Cardiac fibroblast (primary cell): ENCODE measurements around the gene R3HDM2.

Source experiments
- DNase-seq, 2 donors: peaks; one replicate each; pipeline versions ENCODE4 v3.0.0 to v3.0.0-alpha.2; 2010; ENCODE audit warnings: low read depth in 2 of 2
- H3K4me3 ChIP-seq, 2 donors: replicated peaks in 1 of 2; 1 replicate in 1 of 2; 2 replicates in 1 of 2; pipeline ENCODE4 v1.5.1; 2011; ENCODE audit warnings: low read depth in 2 of 2, low read length in 2 of 2, mild to moderate bottlenecking in 2 of 2, moderate library complexity in 1 of 2
- TF ChIP-seq, protein P1 (sequence below): IDR thresholded peaks from one replicate; pipeline ENCODE4 v1.5.1; 2011; ENCODE audit warnings: low read depth, mild to moderate bottlenecking, low read length, inconsistent platforms

Gene R3HDM2

DNA sequence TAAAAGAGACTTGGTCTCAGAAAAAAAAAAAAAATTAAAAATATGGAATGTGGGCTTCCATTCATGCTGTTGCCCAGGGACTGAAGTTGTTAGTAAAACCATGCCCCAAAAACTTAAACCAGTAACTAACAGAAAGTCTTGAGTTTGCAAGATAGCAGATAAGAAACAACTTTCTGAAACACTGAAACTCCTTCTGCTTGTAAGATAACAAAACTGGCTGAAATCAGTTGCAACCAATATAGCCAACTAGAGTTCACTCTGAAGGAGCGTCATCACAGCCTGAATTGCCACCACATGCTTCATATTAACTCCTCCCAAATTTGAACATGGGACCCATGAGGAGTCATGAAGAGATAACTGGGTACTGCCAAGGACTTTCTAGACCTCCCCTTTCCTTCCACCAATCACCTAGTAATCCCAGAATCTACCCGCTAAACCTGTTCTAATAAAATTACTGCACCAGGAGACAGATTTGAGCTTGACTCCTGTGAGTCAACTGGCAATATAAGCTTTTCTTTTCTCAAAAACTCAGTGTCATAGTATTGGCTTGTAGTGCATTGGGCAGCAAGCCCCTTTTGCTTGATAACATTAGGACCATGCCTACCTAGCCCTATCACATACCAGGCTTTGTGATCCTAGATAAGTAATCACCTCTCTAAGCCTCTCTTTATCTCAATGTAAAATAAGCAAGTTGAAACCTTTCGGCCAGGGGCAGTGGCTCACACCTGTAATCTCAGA lies 53.6 kb downstream of the R3HDM2 start:
- no peak for DNase-seq
- no peak overlapping the region for H3K4me3 ChIP-seq
- TF ChIP-seq, protein P1, sequence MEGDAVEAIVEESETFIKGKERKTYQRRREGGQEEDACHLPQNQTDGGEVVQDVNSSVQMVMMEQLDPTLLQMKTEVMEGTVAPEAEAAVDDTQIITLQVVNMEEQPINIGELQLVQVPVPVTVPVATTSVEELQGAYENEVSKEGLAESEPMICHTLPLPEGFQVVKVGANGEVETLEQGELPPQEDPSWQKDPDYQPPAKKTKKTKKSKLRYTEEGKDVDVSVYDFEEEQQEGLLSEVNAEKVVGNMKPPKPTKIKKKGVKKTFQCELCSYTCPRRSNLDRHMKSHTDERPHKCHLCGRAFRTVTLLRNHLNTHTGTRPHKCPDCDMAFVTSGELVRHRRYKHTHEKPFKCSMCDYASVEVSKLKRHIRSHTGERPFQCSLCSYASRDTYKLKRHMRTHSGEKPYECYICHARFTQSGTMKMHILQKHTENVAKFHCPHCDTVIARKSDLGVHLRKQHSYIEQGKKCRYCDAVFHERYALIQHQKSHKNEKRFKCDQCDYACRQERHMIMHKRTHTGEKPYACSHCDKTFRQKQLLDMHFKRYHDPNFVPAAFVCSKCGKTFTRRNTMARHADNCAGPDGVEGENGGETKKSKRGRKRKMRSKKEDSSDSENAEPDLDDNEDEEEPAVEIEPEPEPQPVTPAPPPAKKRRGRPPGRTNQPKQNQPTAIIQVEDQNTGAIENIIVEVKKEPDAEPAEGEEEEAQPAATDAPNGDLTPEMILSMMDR = no peak

DNA sequence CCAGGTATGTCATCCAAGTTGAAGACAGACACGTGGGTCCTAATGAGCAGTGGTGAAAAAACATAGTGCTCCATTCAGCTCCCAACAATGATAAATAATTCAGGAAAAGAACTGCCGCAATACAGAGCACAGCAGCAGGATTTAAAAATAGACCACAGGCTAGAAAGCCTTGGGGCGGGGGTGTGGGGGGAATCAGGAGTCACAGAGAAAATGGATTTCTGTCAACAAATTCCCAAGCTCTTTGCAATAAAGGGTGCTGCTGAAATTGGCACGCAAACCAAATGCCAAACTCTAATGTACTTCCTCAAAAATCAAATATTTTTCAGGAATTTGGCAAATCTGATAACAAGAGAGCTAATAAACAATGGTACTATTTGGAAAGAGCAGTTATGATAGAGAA lies 58.6 kb downstream of the R3HDM2 start:
- DNase-seq = peak in 1 of 2 donors; percentile 40
- TF ChIP-seq, protein P1 = no peak

DNA sequence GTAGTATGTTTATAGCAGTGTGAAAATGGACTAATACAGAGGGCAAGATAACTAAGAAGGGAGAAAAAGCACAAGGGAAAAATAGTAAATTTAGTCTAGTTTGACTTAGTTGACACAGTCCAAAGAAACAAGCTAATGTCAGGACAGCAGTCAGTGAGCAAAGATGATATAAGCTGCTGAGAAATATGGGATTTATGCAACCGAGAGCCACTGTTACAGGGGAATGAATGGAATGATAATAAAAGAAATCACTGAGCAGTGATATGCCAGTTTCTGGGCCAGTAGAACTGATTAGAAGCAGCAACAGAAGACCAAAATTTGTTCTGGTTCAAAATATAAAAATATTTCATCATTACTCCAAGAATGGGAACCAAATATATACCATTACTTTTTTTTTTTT lies 60.1 kb downstream of the R3HDM2 start:
- TF ChIP-seq, protein P1 = no peak
- no peak overlapping the region for H3K4me3 ChIP-seq
- DNase-seq = peak; percentile 14 to 18

More for the DNA sequence above, 58.6 kb downstream of the R3HDM2 start:
- H3K4me3 ChIP-seq = no peak overlapping the region

DNA sequence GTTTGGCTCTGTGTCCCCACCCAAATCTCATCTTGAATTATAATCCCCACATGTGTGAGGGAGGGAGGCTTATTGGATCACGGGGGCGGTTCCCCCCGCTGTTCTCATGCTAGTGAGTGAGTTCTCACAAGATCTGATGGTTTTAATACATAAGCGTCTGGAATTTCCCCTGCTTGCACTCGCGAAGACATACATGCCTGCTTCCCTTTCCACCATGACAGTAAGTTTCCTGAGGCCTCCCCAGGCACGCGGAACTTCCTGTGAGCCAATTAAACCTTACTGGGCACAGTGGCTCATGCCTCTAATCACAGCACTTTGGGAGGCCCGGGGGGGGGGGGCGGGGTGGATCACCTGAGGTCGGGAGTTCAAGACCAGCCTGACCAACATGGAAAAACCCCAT lies 60.8 kb downstream of the R3HDM2 start:
- TF ChIP-seq, protein P1 = no peak
- DNase-seq = no peak
- H3K4me3 ChIP-seq = no peak overlapping the region

DNA sequence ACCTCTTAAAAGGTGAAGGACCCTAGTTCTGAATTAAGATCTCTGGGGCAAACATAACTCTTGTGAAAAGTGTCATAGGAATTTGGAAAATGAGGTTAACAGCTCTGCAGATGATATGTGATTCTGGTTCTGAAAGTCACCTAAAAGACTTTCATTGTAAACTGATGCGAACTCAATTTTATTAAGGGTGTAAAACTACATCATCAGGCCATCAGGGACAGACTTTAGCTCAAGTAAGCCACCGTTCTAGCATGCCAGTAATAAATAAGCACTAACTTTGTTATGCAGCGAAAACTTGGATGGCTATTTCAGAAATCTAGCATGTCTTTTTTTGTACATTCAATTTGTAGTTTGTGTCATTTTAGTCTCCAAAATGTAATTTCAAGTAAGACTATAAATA lies 61.6 kb downstream of the R3HDM2 start:
- TF ChIP-seq, protein P1 = no peak
- DNase-seq = no peak
- H3K4me3 ChIP-seq = no peak overlapping the region

DNA sequence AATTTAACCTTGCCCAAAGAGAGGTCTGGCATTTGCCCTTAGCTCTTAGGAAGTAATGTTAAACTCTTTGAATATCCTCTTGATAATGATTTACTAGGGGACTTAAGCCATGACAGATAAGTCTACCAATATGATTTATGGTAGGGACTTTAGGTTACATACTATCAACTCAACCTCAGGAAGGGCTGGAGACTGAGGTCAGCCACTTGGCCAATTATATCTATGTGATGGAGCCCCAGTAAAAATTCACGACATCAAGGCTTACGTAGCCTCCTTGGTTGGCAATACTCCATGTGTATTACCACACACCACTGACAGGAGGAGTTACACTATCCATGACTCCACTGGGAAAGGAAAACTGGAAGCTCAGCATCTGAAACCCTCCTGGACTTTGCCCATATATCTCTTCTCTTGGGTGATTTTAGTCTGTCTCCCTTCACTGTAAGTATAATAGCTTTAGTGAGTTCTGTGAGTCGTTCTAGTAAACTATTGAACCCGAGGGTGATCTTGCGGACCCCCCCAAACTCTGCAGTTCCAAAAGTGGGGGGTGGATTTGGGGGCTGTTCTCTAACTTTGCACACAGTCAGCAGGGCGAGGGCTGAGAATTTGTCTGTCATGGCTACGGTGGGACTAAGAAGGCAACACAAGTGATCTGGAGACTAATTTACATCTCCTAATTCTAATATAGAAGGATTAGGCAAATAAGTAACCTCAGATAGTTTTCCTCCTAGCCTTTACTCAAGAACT lies 62.3 kb downstream of the R3HDM2 start:
- DNase-seq = peak; percentile 38 to 49
- TF ChIP-seq, protein P1 = no peak
- no peak overlapping the region for H3K4me3 ChIP-seq
